ENCODE results near the gene PEAK1.

Gene PEAK1

DNA sequence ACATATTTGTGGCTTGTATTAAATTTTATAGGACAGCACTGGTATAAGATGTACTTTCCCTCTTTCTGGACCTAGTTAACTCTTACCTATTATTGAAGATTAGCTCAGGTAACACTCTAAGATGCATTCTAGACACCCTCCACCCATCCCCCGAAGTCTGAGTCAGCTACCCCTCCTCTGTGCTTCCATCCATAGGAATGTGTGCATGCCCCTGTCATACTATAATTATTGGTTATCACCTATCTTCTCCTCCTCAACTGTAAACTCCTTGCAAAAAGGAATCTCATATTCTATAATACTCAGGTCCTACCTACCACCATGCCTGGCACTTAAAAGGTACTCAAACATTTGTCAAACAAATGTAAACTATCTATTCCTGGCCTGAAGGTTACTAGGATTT, 3.0 kb downstream of the PEAK1 start:
- H3K4me3 ChIP-seq (ENCODE audit: low read depth, low read length) = no peak overlapping the region
- no peak for TF ChIP-seq CTCF (conservative IDR thresholded peaks at IDR 0.05; ENCODE audit: low read depth, low read length)
- no peak for DNase-seq (ENCODE audit: low read depth)

- peak; percentile 40 for DNase-seq (ENCODE audit: low read depth)
- no peak overlapping the region for H3K4me3 ChIP-seq (ENCODE audit: low read depth, low read length)
- no peak for TF ChIP-seq CTCF (conservative IDR thresholded peaks at IDR 0.05; ENCODE audit: low read depth, low read length)
These were observed 3.8 kb downstream of the PEAK1 start for GRCh38 chr15:77416148-77416455.

DNA sequence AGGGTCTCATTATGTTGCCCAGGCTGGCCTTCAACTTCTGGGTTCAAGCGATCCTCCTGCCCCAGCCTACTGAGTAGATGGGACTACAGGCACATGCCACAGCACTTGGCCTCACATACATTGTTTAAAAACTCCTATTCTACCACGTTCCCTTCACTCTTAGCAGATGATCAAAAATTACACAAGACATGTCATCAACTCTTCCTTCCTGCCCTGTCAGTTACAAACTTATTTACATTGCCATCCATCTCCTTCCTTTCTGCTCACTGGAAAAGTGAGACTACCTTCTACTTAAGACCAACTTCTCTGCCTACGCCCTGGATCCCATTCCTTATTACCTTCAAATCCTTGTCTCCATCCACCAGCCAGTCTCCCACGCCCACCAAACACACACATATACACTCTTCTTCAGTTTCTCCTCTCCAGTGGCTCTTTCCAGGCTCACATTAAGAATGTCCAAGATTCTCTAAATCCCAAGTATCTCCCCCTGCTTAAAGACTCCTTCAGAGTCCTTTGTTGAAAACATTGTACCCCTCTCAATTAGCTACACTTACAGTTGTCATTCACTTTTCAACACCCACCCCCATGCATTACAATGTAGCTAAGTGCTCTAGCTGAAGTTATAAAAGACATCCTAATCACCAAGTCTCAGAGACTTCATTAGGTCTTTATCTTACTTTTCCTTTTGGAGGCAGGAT, 4.3 kb downstream of the PEAK1 start:
- no peak for TF ChIP-seq CTCF (conservative IDR thresholded peaks at IDR 0.05; ENCODE audit: low read depth, low read length)
- DNase-seq (ENCODE audit: low read depth) = no peak

DNA sequence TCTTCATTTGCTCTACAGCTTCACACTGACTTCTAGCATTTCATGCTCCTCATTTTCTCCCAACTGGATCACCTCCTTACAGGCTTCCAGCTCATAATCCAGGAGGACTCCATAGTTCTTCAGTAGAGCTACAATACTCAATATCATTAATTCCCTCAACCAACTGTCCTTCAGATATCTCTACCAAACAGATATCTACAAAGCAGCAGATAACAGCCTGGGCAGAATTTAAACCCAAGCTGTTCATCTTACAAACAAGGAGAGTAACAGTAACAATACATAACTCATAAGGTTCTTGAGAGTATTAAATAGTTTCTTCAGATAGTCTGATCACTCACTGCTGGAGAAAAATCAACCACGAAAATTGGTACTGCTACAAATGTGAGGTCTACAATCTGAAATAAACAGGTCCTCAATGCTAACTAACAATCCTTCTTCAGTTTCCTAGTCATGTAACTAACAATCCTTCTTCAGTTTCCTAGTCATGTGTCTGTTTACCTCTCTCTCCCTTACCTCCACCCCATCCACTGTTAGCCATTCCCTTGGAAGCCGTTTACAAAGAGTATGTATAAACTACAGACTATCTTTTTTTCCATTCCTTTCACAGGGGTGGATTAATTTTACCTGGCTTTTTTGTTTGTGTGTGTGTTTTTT, 5.0 kb downstream of the PEAK1 start:
- DNase-seq (ENCODE audit: low read depth) = no peak
- no peak for TF ChIP-seq CTCF (conservative IDR thresholded peaks at IDR 0.05; ENCODE audit: low read depth, low read length)
- H3K4me3 ChIP-seq (ENCODE audit: low read depth, low read length) = no peak overlapping the region

More for the DNA sequence above, 4.3 kb downstream of the PEAK1 start:
- H3K4me3 ChIP-seq (ENCODE audit: low read depth, low read length) = no peak overlapping the region

DNA sequence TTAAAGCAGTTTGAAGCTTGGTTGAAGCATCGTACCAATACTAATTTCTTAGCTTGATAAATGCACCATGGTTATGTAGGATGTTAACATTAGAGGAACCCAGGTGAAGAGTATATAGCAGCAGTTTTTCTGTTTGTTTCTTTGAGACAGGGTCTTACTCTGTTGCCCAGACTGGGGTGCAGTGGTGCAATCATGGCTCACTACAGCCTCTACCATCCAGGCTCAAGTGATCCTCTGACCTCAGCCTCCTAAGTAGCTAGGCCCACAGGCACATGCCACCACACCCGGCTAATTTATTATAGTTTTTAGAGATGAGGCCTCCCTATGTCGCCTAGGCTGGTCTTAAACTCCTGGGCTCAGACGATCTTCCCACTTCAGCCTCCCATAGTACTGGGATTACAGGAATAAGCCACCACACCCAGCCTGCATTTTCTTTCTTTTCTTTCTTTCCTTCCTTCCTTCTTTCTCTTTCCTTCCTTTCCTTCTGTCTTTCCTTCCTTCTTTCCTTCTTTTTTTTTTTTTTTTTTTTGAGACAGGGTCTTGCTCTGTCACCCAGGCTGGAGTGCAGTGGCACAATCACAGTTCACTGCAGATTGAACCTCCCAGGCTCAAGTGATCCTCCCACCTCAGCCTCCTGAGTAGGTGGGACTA, 6.1 kb downstream of the PEAK1 start:
- no peak overlapping the region for H3K4me3 ChIP-seq (ENCODE audit: low read depth, low read length)
- no peak for DNase-seq (ENCODE audit: low read depth)
- TF ChIP-seq CTCF (conservative IDR thresholded peaks at IDR 0.05; ENCODE audit: low read depth, low read length) = no peak

GRCh38 chr15:77412972-77413698, 6.8 kb downstream of the PEAK1 start:
- no peak for DNase-seq (ENCODE audit: low read depth)
- no peak for TF ChIP-seq CTCF (conservative IDR thresholded peaks at IDR 0.05; ENCODE audit: low read depth, low read length)
- no peak overlapping the region for H3K4me3 ChIP-seq (ENCODE audit: low read depth, low read length)
